KG1 (cell line): ENCODE results near the gene ZBTB34.
"Not testable (repeated sequence)": the region's sequence is repeated elsewhere in the genome, so short reads cannot be mapped to it uniquely, and the experiment has no call there.

ENCODE experiments used
- DNase-seq: peaks from one replicate; lab custom pipeline; 2025; lab: John Stamatoyannopoulos, UW

ZBTB34 gene, protein sequence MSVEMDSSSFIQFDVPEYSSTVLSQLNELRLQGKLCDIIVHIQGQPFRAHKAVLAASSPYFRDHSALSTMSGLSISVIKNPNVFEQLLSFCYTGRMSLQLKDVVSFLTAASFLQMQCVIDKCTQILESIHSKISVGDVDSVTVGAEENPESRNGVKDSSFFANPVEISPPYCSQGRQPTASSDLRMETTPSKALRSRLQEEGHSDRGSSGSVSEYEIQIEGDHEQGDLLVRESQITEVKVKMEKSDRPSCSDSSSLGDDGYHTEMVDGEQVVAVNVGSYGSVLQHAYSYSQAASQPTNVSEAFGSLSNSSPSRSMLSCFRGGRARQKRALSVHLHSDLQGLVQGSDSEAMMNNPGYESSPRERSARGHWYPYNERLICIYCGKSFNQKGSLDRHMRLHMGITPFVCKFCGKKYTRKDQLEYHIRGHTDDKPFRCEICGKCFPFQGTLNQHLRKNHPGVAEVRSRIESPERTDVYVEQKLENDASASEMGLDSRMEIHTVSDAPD

DNA sequence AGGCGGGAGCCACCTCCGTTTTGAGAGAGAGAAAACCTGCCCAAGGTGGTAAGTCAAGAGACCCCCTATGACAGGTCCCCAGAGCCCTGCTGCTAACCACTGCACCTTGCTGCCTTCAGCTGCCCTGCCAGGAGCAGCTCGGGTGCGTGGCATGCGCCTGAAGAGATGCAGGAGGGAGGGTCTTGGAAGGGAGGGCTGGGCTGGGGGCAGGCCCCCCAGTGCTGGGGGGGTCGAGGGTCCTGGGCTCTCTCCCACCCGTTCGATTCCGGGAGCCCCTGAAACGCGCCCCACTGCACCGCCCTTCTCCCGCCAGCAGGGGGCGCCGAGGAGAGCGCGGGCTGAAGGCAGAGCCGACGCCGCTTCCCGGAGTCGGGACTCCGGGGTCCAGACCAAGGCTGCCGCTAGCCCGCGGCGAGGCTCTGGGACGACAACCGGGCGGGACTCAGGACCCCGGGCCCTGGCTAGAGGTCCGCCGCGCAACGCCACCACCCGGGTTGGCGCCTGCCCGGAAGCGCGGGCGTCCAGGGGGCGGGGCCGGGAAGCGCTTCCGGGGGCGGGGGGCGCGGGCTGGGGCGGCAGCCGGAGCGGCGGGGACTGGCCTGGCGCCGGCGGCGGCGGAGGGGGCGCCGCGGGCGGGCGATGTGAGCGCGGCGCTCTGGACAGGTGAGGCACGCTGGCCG is at the start of gene ZBTB34:
Gene ZBTB34, plus strand, starts transcription at position 563 of the 680 bp plus-strand sequence. CDS start 18,761 bp downstream, outside the sequence.
- peak; percentile 63 for DNase-seq

DNA sequence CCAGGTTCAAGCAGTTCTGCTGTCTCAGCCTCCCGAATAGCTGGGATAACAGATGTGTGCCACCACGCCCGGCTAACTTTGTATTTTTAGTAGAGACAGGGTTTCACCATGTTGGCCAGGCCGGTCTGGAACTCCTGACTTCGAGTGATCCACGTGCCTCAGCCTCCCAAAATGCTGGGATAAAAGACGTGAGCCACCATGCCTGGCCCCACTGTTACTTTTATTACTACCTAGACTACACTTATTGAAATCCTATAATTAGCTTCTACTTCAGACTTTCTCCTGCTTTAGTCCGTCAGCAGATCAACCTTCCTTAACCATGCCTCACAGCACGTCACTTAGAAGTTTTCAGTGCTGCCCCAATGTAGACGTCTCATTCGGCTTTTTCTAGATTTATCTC is 47.4 kb upstream of the ZBTB34 start:
- DNase-seq: no peak

DNA sequence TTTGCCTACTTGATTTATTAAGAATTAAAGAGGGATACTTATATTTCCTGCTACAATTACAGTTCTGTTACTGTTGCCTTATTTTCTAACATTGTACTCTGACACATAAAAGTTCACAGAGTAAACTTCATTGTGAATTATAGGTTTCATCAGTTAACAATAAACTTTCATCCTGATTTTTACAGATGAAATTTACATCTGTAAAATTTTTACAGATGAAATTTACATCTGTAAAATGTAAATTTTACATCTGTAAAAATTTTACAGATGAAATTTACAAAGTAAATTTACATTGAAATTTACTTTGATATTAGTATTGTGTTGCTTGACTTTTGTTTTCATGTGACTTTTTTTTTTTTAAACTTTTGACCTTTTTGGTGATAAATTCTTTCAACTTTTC is 46.3 kb upstream of the ZBTB34 start:
- no peak for DNase-seq

DNA sequence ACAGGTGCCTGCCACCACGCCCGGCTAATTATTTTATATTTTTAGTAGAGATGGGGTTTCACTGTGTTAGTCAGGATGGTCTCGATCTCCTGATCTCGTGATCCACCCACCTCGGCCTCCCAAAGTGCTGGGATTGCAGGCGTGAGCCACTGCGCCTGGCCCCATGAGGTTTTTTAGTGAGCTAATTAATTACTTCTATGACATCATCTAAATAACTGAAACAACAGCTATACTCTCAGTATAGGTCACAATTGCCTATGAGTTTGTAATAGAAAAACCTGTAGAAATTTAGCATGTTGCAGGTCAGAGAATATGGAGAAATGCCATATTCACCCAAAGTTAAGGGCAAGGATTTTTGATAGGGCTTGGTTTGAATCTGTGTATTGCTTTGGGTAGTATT is 42.8 kb upstream of the ZBTB34 start:
- DNase-seq: not testable (repeated sequence)

DNA sequence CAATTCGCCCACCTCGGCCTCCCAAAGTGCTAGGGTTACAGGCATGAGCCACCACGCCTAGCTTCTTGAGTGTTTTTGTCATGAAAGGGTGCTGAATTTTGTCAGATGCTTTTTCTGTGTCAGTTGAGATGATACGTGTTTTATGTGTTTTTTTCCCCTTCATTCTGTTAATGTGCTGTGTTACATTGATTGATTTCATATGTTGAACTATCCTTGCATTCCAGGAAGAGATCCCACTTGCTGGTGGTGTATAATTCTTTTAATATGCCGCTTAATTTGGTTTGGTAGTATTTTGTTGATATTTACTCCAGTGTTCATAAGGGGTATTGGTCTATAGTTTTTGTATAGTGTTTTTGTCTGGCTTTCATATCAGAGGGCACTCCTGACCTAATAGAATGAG is 42.0 kb upstream of the ZBTB34 start:
- DNase-seq: no peak

DNA sequence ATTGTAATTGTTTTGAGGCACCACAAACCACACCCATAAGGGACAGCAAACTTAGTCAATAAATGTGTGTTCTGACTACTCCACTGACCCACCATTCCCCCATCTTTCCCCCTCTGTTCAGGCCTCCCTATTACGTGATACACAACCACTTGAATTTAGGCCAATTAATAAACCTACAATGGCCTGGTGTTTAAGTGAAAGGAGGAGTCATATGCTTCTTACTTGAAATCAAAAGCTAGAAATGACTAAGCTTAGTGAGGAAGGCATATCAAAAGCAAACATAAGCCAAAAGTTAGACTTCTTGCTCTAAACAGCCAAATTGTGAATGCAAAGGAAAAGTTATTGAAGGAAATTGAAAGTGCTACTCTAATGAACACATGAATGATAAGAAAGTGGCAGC is 41.0 kb upstream of the ZBTB34 start:
- no peak for DNase-seq

DNA sequence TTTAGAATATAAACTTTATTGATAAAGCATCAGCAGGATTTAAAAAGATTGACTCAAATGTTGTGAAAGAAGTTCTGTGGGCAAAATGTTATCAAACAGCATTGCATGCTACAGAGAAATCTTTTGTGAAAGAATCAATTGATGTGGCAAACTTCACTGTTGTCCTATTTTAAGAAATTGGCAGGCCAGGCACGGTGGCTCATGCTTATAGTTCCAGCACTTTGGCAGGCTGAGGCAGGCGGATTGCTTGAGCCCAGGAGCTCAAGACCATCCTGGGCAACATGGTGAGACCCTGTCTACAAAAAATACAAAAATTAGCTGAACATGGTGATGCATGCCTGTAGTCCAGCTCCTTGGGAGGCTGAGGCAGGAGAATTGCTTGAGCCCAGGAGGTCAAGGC is 38.2 kb upstream of the ZBTB34 start:
- no peak for DNase-seq

DNA sequence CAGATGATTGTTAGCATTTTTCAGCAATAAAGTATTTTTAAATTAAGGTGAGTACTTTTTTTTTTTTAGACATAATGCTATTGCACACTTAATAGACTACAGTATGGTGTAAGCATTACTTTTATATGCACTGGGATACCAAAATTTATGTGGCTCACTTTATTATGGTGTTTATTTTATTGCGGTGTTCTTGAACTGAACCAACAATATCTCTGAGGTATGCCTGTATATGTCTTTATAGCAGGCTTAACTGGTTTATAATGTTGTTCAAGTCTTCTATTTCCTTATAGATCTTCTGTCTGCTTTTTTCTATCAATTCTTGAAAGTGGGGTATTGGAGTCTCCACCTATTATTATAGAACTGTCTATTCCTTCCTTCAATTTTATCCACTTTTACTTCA is 37.6 kb upstream of the ZBTB34 start:
- DNase-seq: no peak

DNA sequence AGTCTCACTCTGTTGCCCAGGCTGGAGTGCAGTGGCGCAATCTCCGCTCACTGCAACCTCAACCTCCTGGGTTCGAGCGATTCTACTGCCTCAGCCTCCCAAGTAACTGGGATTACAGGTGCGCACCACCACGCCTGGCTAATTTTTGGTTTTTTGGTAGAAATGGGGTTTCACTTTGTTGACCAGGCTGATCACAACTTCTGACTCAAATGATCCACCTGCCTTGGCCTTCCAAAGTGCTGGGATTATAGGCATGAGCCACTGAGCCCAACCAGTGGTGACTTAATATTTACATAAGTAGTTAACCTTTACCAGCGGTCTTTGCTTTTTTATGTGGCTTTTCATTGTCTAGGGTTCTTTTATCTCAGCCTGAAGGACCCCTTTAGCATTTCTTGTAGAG is 36.4 kb upstream of the ZBTB34 start:
- not testable (repeated sequence) for DNase-seq

DNA sequence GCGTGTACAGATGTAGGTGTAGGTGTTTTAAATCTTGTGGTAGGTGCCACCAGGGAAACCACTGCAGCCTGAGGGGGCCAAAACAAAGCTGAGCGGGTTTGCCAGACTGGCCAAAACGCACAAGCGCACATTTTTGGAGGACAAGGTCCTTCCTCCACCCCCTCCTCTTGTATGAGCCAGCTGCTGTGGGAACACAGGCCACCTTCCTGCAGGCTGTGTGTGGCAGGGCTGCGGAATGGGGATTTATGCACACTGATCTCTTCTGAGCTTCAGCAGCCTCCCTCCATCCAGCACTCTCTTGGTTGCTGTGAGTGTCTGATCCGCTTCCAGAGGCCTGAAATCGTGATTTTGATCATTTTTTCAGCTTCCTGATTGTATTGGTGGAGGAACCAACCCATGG is 33.2 kb upstream of the ZBTB34 start:
- no peak for DNase-seq

DNA sequence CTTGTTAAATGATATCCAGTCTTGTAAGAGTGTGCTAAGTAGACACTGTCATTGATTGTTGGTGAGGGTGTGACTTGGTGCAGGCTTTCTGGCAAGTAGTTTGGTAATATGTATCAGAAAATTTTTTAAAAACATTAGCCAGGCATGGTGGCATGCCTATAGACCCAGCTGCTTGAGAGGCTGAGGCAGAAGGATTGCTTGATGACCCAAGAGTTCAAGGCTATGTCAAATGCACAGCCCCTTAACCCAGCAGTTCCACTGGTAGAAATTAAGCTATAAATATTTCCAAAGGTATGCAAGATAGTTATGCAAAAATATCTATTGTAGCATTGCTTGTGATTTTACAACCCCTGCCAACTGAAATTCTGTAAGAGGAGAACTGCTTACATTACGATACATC is 31.4 kb upstream of the ZBTB34 start:
- DNase-seq: no peak

DNA sequence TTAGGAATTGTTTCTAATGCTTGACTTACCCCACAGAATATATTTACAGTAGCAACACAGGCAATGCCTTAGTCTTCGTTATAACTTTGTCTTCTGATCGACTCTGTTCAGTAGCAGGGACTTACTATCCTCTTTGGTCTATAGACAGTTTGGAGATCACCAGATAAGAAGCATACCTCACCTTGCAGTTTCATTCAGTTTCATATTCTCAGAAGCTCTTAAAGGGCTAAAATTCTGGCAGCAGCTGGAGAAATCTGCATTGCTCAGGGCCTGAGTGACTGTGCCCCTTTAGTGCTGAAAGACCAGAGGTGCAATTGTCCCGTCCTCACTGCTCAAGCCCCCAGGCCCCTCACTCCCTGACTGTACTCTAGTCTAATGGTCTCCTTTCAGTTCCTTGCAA is 29.6 kb upstream of the ZBTB34 start:
- no peak for DNase-seq

DNA sequence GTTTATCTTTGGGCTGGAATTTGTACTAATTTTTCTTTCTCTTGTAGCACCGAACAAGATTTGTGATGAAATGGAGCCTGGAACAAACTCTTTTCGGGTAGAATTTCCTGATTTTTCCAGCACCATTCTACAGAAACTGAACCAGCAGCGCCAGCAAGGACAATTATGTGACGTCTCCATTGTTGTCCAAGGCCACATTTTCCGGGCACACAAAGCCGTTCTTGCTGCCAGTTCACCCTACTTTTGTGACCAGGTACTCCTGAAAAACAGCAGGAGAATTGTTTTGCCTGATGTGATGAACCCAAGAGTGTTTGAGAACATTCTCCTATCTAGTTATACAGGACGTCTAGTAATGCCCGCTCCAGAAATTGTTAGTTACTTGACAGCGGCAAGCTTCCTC is 28.0 kb upstream of the ZBTB34 start:
- no peak for DNase-seq

DNA sequence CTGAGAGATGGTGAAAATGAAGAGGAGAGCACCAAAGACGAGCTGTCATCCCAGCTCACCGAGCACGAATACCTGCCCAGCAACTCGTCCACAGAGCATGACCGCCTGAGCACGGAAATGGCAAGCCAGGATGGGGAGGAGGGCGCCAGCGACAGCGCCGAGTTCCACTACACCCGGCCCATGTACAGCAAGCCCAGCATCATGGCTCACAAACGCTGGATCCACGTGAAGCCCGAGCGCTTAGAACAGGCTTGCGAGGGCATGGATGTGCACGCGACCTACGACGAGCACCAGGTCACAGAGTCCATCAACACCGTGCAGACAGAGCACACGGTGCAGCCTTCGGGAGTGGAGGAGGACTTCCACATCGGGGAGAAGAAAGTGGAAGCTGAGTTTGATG is 27.4 kb upstream of the ZBTB34 start:
- DNase-seq: no peak

DNA sequence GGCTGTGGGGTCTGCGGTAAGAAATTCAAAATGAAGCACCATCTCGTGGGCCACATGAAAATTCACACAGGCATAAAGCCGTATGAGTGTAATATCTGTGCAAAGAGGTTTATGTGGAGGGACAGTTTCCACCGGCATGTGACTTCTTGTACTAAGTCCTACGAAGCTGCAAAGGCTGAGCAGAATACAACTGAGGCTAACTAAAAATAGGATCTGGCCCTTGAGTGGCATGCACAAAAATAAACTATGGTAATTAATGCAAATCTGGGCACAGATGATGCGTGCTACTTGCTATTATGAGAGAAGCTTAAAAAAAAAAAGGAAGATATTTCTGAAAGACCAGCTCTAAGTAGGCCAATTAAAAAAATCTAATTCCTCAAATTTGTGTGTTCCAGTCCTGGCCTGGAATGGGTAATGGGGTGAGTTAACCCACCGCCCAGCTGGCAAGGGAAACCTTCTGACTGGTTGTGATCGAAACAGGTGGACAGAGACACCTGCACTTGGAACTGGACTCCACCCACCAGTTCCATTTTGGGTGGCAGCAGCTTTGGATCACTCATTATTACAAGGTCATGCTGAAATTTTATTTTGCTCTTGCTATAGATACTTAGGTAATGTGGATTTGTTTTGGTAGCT is 26.6 kb upstream of the ZBTB34 start:
- no peak for DNase-seq

DNA sequence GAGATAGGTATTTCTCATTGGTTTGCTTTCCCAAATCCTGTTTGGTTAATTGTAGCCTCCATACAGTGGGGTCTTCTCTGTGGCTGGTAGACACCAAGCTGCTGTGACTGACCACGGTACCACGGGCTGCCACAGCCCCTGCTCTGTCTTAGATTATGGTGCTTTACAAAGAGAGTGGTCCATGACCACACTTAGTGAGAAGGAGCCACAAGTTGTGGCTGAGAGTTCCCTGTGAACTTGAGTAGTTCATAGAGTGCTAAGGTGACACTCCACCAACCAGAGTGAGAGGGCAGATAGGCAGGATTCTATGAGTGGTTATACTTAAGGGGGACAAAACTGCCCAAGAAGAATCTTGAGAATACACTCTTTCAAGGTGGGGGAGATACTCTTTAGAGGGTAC is 25.8 kb upstream of the ZBTB34 start:
- DNase-seq: no peak

DNA sequence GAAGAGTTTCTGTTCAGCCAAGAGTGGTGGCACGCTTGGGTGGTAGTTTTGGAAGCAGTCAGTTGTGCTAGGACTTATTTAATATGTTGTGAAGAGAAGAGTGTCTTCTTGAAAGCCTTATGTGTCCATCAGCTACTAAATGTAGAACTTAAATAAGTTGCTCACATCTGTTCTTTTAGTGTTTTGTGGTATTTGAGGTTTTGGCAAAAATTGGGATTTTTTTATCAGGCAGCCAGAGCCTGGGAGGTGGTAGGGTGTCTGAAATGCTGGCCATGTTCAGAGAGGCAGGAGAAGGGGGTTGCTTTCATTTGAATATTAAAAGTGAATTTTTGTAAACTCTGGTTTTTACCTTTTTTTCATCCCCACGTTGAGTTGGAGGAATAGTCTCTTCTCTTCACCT is 24.2 kb upstream of the ZBTB34 start:
- no peak for DNase-seq

DNA sequence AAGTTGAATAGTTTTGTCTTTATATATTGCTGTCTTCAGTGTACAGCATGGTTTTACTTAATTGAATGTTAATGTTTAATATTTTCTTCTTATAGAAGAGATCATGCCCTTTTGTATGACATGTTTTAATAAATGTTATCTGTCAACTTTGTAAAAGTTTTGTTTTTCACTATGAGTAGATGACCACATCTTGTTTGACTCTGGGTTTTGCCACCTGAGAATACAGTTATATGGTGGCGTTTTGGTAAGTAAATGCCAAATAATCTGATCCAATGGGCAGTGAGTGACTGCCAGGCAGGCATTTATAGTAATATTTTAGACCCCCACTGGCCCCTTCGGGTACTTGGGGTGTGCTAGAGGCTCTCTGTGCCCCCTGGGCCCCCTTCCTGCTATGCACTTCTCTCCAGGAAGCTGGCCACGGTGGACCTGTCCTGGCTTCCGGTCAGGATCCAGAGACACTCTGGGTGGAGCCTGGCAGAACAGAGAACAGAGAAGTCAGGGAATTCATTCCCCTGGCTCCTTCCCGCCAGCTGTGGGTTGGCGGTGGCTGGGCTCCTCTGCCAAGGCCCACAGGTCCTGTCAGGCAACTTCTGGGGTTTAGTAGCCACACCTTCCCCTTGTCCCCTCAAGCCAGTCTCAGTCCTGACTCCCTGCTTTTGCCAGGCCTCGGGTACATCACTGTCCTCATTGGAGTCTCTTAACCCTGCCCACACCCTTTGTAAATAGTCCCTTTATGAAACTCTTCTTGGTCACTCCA is 22.2 kb upstream of the ZBTB34 start:
- DNase-seq: no peak

DNA sequence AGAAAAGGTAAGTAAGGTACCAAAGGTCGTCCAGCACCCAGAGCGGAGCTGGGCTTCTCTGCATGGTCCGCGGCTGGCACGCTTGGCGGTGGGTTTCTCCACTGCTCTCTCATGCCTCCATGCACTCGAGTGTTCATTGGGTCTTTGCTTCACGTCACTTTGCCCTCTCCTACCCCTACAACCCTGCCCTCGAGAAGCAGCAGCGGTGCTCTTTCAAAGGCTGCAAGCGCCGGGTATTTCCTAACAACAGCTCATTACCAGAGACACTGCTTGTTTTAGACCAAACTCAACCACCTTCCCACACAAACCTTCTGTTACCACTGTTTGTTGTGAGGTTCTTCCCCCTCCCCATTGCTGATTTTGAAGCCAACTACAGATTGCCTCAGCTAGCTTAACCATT is 21.5 kb upstream of the ZBTB34 start:
- no peak for DNase-seq

DNA sequence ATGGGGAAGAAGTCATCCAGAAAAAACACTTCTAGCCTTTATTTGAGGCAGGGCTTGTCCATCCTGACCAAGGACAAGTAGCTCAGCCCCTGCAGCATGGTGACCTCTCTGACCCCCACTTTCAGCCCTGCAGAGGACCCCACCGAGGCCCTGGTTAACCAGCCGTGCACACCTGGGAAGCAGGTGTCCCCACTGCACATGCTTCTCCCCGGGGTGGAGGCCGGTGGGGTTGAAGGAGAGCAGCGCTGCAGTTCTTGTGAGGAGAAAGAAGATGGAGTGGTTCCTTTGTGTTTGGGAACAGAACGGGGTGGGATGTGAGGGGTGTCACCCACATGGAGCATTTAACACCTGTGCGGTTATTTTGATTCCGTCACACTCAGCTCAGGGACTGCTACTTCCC is 21.1 kb upstream of the ZBTB34 start:
- DNase-seq: no peak

DNA sequence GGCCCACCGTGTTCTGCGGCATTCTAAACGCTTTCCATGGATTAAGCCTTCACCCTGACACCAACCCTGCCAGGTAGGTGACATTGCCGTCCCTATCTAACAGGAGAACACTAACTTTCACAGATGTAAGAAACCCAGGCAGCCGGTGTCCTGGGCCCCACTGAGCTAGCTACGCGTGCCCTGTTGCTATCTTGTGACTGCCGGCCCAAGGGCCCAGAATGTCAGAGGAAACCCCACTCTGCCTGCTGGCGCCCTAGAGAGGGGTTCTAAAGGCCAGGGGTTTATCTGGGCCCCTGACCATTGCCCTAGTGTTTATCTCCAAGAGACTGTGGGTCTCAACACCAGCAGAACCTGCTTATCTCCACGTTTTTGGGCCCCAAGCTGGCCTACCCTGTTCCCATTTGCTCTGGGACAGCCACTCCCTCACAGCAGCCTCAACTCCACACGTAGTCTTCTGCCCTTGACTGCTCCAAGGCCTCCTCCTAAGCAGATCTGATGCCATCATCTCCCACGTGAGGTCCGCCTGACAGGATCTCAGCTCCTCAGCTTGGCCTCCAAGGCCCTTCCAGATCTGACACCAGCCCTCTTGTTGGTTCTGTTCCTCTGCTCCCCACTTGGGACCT is 18.1 kb upstream of the ZBTB34 start:
- no peak for DNase-seq
